ENCODE measurements around the gene HNMT.

DNA sequence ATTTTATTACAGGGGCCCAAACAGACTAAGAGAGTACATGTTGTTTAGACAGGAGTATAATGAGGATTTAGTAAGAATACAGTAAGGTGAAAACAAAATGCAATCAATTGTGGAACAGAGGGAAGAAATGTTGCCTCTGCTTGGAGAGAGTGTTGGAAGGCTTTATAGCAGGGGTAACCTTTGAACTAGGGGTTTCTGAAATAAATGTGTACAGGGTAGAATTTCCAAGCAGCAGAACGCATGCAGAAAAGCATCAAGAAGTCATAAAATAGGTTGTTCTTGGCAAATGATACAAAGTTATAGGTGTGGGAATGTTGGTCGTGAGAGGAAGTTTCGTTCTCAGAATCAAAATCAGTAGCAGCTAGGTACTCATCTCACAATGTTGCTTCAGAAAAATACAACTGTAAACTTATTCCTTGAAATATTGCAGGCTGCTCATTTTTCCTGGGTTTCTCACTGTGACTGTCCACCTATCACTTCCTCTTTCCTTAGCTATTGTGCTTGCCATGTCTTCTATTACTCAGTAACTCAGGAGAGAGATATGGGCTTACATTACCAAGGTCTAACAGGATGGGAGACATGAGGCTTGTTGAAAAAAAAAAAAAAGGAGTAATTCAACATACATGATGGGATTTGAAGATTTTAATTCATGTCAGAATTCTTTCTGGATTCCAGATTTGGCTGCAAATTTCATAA is 17.1 kb upstream of the HNMT start:
- TF ChIP-seq, protein P1, sequence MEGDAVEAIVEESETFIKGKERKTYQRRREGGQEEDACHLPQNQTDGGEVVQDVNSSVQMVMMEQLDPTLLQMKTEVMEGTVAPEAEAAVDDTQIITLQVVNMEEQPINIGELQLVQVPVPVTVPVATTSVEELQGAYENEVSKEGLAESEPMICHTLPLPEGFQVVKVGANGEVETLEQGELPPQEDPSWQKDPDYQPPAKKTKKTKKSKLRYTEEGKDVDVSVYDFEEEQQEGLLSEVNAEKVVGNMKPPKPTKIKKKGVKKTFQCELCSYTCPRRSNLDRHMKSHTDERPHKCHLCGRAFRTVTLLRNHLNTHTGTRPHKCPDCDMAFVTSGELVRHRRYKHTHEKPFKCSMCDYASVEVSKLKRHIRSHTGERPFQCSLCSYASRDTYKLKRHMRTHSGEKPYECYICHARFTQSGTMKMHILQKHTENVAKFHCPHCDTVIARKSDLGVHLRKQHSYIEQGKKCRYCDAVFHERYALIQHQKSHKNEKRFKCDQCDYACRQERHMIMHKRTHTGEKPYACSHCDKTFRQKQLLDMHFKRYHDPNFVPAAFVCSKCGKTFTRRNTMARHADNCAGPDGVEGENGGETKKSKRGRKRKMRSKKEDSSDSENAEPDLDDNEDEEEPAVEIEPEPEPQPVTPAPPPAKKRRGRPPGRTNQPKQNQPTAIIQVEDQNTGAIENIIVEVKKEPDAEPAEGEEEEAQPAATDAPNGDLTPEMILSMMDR (IDR thresholded peaks at IDR 0.05; ENCODE audit: insufficient read depth, low read length): no peak
- TF ChIP-seq, protein P2, sequence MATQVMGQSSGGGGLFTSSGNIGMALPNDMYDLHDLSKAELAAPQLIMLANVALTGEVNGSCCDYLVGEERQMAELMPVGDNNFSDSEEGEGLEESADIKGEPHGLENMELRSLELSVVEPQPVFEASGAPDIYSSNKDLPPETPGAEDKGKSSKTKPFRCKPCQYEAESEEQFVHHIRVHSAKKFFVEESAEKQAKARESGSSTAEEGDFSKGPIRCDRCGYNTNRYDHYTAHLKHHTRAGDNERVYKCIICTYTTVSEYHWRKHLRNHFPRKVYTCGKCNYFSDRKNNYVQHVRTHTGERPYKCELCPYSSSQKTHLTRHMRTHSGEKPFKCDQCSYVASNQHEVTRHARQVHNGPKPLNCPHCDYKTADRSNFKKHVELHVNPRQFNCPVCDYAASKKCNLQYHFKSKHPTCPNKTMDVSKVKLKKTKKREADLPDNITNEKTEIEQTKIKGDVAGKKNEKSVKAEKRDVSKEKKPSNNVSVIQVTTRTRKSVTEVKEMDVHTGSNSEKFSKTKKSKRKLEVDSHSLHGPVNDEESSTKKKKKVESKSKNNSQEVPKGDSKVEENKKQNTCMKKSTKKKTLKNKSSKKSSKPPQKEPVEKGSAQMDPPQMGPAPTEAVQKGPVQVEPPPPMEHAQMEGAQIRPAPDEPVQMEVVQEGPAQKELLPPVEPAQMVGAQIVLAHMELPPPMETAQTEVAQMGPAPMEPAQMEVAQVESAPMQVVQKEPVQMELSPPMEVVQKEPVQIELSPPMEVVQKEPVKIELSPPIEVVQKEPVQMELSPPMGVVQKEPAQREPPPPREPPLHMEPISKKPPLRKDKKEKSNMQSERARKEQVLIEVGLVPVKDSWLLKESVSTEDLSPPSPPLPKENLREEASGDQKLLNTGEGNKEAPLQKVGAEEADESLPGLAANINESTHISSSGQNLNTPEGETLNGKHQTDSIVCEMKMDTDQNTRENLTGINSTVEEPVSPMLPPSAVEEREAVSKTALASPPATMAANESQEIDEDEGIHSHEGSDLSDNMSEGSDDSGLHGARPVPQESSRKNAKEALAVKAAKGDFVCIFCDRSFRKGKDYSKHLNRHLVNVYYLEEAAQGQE (IDR thresholded peaks at IDR 0.05; ENCODE audit: insufficient replicate concordance, low read depth): no peak

Data from HL-60 (cell line).